Muscle layer of colon (tissue), 2 donors: ENCODE measurements around the gene SEPSECS.
"Not testable (repeated sequence)": the region's sequence is repeated elsewhere in the genome, so short reads cannot be mapped to it uniquely, and the experiment has no call there.

ENCODE experiments used
- H3K27ac ChIP-seq: one replicate; pipeline ENCODE4 v1.7.0; 2013; ENCODE audit warnings: low read depth, mild to moderate bottlenecking, low read length, moderate library complexity
- H3K27me3 ChIP-seq, 2 donors: one replicate each; pipeline ENCODE4 v1.7.0; 2013; ENCODE audit warnings: low read length in 2 of 2, mild to moderate bottlenecking in 2 of 2; ENCODE audit not compliant: insufficient read depth in 2 of 2, control insufficient read depth in 1 of 2
- H3K36me3 ChIP-seq: one replicate; pipeline ENCODE4 v1.7.0; 2013; ENCODE audit warnings: mild to moderate bottlenecking, low read length; ENCODE audit not compliant: insufficient read depth
- H3K4me1 ChIP-seq: one replicate; pipeline ENCODE4 v1.7.0; 2013; ENCODE audit warnings: mild to moderate bottlenecking, low read length; ENCODE audit not compliant: insufficient read depth
- H3K4me3 ChIP-seq, 2 donors: one replicate each; pipeline ENCODE4 v1.7.0; 2013; ENCODE audit warnings: low read length in 2 of 2, low read depth in 1 of 2, mild to moderate bottlenecking in 1 of 2, moderate library complexity in 1 of 2
- H3K9ac ChIP-seq: one replicate; pipeline ENCODE4 v1.7.0; 2013; ENCODE audit warnings: low read length
- H3K9me3 ChIP-seq: one replicate; pipeline ENCODE4 v1.7.0; 2013; ENCODE audit warnings: mild to moderate bottlenecking, low read length
- donor health status: abdominal sarcoma.
- donor health status: Adenocarcinoma of cecum.

Gene SEPSECS

GRCh38 chr4:25095837-25096236 is 64.4 kb downstream of the SEPSECS start:
- H3K9me3 ChIP-seq = peaks cover 6% of the 10 kb centered on the region
- no peaks in the 10 kb centered on the region for H3K36me3 ChIP-seq
- H3K4me3 ChIP-seq = no peak overlapping the region
- H3K4me1 ChIP-seq = no peaks in the 10 kb centered on the region
- H3K9ac ChIP-seq = no peak overlapping the region
- H3K27ac ChIP-seq = no peak overlapping the region
- H3K27me3 ChIP-seq = no peaks in the 10 kb centered on the region

GRCh38 chr4:25092139-25092538 is 68.1 kb downstream of the SEPSECS start:
- peaks cover 6% of the 10 kb centered on the region for H3K9me3 ChIP-seq
- no peak overlapping the region for H3K4me3 ChIP-seq
- no peak overlapping the region for H3K27ac ChIP-seq
- peaks cover 22% of the 10 kb centered on the region for H3K4me1 ChIP-seq
- no peak overlapping the region for H3K9ac ChIP-seq
- H3K27me3 ChIP-seq = peaks cover 0 to 7% of the 10 kb centered on the region in 2 donors
- no peaks in the 10 kb centered on the region for H3K36me3 ChIP-seq

DNA sequence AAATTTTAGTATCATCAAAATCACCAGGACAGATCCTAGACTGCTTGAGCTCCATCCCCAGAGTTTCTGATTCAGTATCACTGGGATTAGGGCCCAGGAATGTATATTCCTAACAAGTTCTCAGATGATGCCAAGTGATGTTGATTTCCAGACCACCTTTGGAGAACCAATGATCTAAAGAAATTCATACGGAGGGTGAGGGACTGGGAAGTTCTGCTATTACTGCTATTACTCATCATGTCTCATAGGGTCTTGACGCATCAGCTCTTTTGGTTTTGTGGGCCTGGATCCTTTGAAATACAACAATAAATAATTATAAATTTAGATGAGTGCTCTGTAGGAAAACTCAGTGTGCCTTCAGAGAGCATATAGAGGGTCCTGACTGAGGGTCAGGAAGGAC is 69.7 kb downstream of the SEPSECS start:
- H3K9ac ChIP-seq = no peak overlapping the region
- H3K36me3 ChIP-seq = no peaks in the 10 kb centered on the region
- H3K27me3 ChIP-seq = peaks cover 0 to 7% of the 10 kb centered on the region in 2 donors
- H3K4me1 ChIP-seq = peaks cover 37% of the 10 kb centered on the region
- no peak overlapping the region for H3K4me3 ChIP-seq
- H3K9me3 ChIP-seq = peaks cover 6% of the 10 kb centered on the region
- no peak overlapping the region for H3K27ac ChIP-seq

GRCh38 chr4:25089051-25089763 is 71.0 kb downstream of the SEPSECS start:
- Histone ChIP-seq H3K36me3 (no peaks in the 10 kb centered on the region), H3K9ac (no peak overlapping the region), H3K27me3 (peaks cover 0 to 7% of the 10 kb centered on the region in 2 donors), H3K4me1 (peaks cover 41% of the 10 kb centered on the region), H3K27ac (no peak overlapping the region), H3K4me3 (peak overlapping the region in 1 of 2 donors; percentile 25), H3K9me3 (peaks cover 6% of the 10 kb centered on the region)

DNA sequence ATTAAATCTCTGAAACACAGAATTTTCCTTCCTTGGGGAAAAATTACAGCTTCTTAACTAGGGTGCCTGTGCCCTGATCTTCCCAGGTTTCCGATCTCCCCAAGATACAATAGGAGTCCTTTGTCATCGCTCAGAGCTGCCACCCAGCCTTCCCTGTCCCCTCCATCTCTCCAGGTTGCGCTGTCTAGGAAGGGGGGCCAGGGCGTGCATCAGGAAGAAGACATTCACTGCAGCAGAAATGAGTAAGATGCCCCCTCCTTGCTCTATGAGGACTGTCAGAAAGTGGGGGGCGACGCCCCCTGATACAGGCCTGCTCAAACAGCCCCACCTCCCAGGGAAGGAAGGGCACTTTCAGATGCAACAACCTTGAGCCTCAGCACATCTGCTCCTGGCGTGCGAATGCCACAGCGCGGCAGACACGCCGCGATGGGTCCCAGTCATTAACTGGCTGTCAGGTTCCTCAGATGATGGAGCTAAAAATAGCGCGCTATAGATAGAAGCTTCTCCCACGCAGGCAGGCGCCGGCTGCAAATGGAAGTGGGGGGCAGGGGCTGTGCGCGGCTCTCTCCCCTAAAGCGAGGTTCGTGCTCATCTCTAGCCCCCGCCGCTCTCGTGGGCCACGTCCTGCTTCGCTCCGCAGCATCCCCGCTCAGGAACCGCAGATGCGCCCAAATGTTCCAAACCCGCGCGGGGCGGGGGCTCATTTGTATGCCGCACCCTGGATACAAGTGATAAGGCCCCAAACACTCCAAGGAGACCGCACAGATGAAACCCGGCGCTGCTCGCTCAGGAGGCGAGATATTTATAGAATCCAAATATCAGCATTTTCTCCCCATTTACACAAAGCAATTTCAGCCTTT is 71.9 kb downstream of the SEPSECS start:
- no peak overlapping the region for H3K27ac ChIP-seq
- peak overlapping the region in 1 of 2 donors; percentile 25 for H3K4me3 ChIP-seq

GRCh38 chr4:25085671-25086070 is 74.6 kb downstream of the SEPSECS start:
- Histone ChIP-seq H3K4me3 (no peak overlapping the region), H3K36me3 (no peaks in the 10 kb centered on the region), H3K27ac (no peak overlapping the region), H3K4me1 (peaks cover 41% of the 10 kb centered on the region), H3K9me3 (no peaks in the 10 kb centered on the region), H3K9ac (no peak overlapping the region), H3K27me3 (peaks cover 0 to 7% of the 10 kb centered on the region in 2 donors)

More for the DNA sequence above, 71.9 kb downstream of the SEPSECS start:
- Histone ChIP-seq H3K4me1 (peaks cover 41% of the 10 kb centered on the region), H3K9ac (no peak overlapping the region), H3K36me3 (no peaks in the 10 kb centered on the region), H3K27me3 (peaks cover 0 to 7% of the 10 kb centered on the region in 2 donors), H3K9me3 (peaks cover 3% of the 10 kb centered on the region)

DNA sequence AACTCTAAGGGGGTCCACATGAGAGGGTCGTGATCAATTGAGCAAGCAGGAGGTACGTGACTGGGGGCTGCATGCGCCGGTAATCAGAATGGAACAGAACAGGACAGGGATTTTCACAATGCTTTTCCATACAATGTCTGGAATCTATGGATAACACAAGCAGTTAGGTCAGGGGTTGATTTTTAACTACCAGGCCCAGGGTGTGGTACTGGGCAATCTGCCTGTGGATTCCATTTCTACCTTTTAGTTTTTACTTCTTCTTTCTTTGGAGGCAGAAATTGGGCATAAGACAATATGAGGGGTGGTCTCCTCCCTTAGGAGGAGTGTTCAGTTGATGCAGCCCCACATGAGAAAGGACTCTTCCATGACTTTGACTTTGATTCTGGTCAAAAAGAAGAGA is 76.8 kb downstream of the SEPSECS start:
- not testable (repeated sequence) for H3K36me3 ChIP-seq, H3K9ac ChIP-seq, H3K27me3 ChIP-seq, H3K9me3 ChIP-seq, H3K27ac ChIP-seq, H3K4me3 ChIP-seq
- peaks cover 32% of the 10 kb centered on the region for H3K4me1 ChIP-seq

GRCh38 chr4:25081866-25082471 is 78.3 kb downstream of the SEPSECS start:
- Histone ChIP-seq H3K9ac (no peak overlapping the region), H3K9me3 (no peaks in the 10 kb centered on the region), H3K36me3 (no peaks in the 10 kb centered on the region), H3K4me1 (peaks cover 17% of the 10 kb centered on the region), H3K27me3 (no peaks in the 10 kb centered on the region), H3K4me3 (no peak overlapping the region), H3K27ac (no peak overlapping the region)

DNA sequence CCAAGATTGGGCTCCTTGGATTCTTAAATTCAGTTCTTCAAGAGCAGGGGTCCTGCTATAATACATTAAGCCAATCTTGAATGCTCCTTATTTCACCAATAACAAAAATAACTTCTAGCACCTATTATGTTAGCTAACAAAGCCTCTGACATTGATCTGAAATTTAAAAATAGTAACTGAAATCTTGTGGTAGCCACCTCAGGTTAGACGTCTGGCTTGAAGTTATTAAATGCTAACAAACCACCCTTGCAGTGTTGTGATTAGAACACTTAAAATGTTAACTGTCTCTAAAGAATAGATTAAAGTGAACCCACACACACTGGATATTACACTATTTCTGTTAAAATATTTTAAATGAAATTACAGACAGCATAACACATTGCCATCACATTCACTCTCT is 79.7 kb downstream of the SEPSECS start:
- no peaks in the 10 kb centered on the region for H3K36me3 ChIP-seq
- no peak overlapping the region for H3K4me3 ChIP-seq
- H3K27ac ChIP-seq = no peak overlapping the region
- no peaks in the 10 kb centered on the region for H3K9me3 ChIP-seq
- no peak overlapping the region for H3K9ac ChIP-seq
- H3K27me3 ChIP-seq = no peaks in the 10 kb centered on the region
- H3K4me1 ChIP-seq = peaks cover 4% of the 10 kb centered on the region

- H3K27ac ChIP-seq = no peak overlapping the region
Measured at GRCh38 chr4:25078523-25078922, 81.7 kb downstream of the SEPSECS start.

GRCh38 chr4:25076625-25077398 is 83.4 kb downstream of the SEPSECS start:
- Histone ChIP-seq H3K9me3 (no peaks in the 10 kb centered on the region), H3K27me3 (no peaks in the 10 kb centered on the region), H3K4me3 (no peak overlapping the region), H3K9ac (no peak overlapping the region), H3K27ac (no peak overlapping the region), H3K4me1 (no peaks in the 10 kb centered on the region), H3K36me3 (no peaks in the 10 kb centered on the region)

More at GRCh38 chr4:25078523-25078922, 81.7 kb downstream of the SEPSECS start:
- H3K27me3 ChIP-seq = no peaks in the 10 kb centered on the region
- H3K4me1 ChIP-seq = no peaks in the 10 kb centered on the region
- H3K4me3 ChIP-seq = no peak overlapping the region
- H3K36me3 ChIP-seq = no peaks in the 10 kb centered on the region
- H3K9ac ChIP-seq = no peak overlapping the region
- H3K9me3 ChIP-seq = no peaks in the 10 kb centered on the region
